ENCODE measurements around the gene FXYD5. TPM values are rescaled to one million over a fixed set of nuclear protein-coding genes. Genes with fewer than 3 reads are reported as not detected.
"Not testable (repeated sequence)": the region's sequence is repeated elsewhere in the genome, so short reads cannot be mapped to it uniquely, and the experiment has no call there.

FXYD5 gene
- total RNA-seq, 6 experiments from 2014 or later, result 317 to 417 (median 353) TPM

DNA sequence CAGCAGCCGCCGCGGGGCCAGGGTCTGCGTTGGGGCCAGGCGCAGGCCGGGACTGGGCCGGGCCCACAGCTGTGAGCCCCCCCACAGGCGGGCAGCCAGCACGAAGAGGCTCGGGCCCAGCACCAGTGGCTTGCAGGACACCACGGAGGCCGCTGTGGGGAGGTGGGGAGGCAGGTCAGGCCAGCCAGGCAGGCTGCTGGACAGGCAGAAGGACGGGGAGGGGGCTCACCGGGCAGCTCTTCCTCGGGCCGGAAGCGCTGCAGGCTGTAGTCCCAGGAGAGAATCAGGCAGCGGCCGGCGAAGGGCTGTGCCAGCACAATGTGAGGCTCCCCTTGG lies 27.9 kb upstream of the FXYD5 start:
- Mint-ChIP-seq H3K4me3 (no peak overlapping the region), H3K27me3 (ENCODE audit: insufficient read depth) (peaks cover 24% of the 10 kb centered on the region), H3K36me3 (ENCODE audit: low read depth) (no peaks in the 10 kb centered on the region), H3K27ac (no peak overlapping the region), H3K9me3 (no peaks in the 10 kb centered on the region), H3K4me1 (ENCODE audit: low read depth) (peaks cover 23% of the 10 kb centered on the region)
- DNase-seq, result no peak
- TF ChIP-seq, protein P1, sequence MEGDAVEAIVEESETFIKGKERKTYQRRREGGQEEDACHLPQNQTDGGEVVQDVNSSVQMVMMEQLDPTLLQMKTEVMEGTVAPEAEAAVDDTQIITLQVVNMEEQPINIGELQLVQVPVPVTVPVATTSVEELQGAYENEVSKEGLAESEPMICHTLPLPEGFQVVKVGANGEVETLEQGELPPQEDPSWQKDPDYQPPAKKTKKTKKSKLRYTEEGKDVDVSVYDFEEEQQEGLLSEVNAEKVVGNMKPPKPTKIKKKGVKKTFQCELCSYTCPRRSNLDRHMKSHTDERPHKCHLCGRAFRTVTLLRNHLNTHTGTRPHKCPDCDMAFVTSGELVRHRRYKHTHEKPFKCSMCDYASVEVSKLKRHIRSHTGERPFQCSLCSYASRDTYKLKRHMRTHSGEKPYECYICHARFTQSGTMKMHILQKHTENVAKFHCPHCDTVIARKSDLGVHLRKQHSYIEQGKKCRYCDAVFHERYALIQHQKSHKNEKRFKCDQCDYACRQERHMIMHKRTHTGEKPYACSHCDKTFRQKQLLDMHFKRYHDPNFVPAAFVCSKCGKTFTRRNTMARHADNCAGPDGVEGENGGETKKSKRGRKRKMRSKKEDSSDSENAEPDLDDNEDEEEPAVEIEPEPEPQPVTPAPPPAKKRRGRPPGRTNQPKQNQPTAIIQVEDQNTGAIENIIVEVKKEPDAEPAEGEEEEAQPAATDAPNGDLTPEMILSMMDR (IDR thresholded peaks at IDR 0.05), result no peak

DNA sequence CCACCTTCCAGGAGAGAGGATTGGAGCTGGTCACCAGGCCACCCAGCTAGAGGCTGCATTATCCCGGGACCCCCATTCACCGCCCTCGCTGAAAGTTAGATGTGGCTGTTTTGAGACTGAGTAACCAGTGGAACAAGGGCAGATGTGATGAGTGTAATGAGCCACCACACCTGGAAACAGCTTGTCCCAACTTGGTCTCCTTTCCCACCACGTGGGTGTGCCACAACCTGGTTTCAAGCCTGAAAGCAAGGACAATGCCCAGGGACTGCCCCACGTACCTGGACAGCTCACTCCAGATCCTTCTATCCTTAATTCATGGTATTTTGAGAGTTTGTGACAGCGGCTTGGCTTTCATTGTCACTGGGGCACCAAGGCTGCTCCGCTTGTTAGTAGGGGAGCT lies 26.7 kb upstream of the FXYD5 start:
- no peaks in the 10 kb centered on the region for H3K36me3 Mint-ChIP-seq (ENCODE audit: low read depth)
- peaks cover 24% of the 10 kb centered on the region for H3K27me3 Mint-ChIP-seq (ENCODE audit: insufficient read depth)
- peaks cover 23% of the 10 kb centered on the region for H3K4me1 Mint-ChIP-seq (ENCODE audit: low read depth)
- TF ChIP-seq, protein P1 (IDR thresholded peaks at IDR 0.05), result no peak
- H3K9me3 Mint-ChIP-seq, result no peaks in the 10 kb centered on the region
- H3K4me3 Mint-ChIP-seq, result no peak overlapping the region
- H3K27ac Mint-ChIP-seq, result no peak overlapping the region
- no peak for DNase-seq

DNA sequence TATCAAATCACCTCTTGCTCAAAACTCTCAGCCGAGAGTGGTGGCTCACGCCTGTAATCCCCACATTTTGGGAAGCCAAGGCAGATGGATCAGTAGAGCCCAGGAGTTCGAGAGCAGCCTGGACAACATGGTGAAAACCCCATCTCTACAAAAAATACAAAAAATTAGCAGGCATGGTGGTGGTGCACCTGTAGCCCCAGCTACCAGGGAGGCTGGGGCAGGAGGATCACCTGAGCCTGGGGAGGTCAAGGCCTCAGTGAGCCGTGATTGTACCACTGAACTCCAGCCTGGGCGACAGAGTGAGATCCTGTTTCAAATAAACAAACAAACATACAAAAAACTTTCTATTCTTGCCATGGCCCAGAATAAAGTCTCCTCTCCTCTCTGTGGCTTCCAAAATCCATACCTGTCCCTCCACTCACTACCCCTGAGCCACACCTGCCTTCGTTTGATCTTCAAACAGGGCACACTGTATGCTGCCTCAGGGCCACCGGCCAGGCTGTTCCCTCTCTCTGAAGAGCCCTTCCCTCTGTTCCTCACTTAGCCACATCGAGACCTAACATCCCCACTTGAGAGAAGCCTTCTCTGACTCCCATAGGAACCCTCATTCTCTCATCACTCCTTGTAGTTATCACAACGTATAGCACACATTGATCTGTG lies 26.0 kb upstream of the FXYD5 start:
- no peaks in the 10 kb centered on the region for H3K36me3 Mint-ChIP-seq (ENCODE audit: low read depth)
- no peaks in the 10 kb centered on the region for H3K9me3 Mint-ChIP-seq
- H3K4me3 Mint-ChIP-seq, result no peak overlapping the region
- H3K27ac Mint-ChIP-seq, result no peak overlapping the region
- peaks cover 29% of the 10 kb centered on the region for H3K27me3 Mint-ChIP-seq (ENCODE audit: insufficient read depth)
- peaks cover 20% of the 10 kb centered on the region for H3K4me1 Mint-ChIP-seq (ENCODE audit: low read depth)
- no peak for DNase-seq
- TF ChIP-seq, protein P1 (IDR thresholded peaks at IDR 0.05), result no peak

DNA sequence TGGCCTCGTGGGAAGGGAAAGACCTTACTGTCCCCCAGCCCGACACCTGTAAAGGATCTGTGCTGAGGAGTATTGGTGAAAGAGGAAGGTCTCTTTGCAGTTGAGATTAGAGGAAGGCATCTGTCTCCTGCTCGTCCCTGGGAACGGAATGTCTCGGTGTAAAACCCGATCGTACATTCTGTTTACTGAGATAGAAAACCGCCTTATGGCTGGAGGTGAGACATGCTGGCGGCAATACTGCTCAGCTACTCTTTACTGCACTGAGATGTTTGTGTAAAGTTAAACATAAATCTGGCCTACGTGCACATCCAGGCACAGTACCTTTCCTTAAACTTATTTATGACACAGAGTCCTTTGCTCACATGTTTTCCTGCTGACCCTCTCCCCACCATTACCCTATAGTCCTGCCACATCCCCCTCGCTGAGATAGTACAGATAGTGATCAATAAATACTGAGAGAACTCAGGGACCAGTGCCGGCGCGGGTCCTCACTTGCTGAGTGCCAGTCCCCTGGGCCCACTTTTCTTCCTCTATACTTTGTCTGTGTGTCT lies 24.7 kb upstream of the FXYD5 start:
- not testable (repeated sequence) for DNase-seq; H3K36me3 Mint-ChIP-seq (ENCODE audit: low read depth); H3K4me3 Mint-ChIP-seq; H3K27ac Mint-ChIP-seq; H3K9me3 Mint-ChIP-seq
- Mint-ChIP-seq H3K4me1 (ENCODE audit: low read depth) (peaks cover 11% of the 10 kb centered on the region), H3K27me3 (ENCODE audit: insufficient read depth) (peaks cover 34% of the 10 kb centered on the region)

DNA sequence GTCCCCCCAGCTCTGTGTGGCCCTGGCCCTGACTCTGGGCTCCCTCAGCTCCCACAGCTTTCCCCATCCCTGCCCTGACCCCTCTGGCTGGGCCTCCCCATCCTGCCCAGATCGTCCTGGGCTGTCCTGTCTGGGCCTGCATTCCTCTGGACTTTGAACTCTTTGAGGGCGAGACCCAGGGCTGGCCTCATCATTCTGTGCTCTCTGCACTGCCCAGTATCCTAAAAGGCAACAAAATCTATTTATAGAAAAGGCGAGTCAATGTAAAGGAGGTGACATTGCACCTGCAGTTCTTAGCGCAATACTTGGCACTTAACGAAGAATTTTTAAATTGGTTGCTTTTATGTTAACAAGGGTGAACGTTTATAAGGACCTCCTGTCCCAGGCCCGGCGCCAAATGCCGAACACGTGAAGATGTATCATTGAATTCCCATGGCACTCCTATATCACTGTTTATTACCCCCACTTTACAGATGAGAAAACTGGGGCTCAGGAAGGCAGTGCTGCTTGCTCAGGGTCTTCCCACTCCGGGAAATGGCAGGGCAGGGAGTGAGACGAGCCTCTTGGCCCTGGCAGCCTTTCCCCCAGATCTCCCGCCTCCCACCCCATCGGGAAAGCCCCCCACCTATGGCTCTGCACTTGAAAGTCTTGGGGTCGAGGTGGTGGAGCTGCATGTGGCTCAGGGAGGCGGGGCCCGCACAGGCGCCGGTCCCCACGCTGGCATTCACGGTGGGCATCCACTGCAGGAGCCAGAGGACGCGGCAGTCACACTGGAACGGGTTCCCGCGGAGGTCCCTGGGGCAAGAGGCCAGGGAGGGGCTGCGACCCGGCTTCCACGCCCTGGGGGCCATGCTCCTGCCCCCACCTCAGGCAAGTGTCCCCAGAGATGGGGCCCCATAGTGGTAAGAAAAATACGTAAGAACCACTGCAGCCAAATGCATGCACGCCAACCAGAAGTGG lies 23.5 kb upstream of the FXYD5 start:
- TF ChIP-seq, protein P1 (IDR thresholded peaks at IDR 0.05), result no peak
- H3K27ac Mint-ChIP-seq, result no peak overlapping the region
- DNase-seq, result no peak
- H3K36me3 Mint-ChIP-seq (ENCODE audit: low read depth), result no peaks in the 10 kb centered on the region
- H3K27me3 Mint-ChIP-seq (ENCODE audit: insufficient read depth), result peaks cover 31% of the 10 kb centered on the region
- H3K9me3 Mint-ChIP-seq, result no peaks in the 10 kb centered on the region
- peaks cover 6% of the 10 kb centered on the region for H3K4me1 Mint-ChIP-seq (ENCODE audit: low read depth)
- no peak overlapping the region for H3K4me3 Mint-ChIP-seq

DNA sequence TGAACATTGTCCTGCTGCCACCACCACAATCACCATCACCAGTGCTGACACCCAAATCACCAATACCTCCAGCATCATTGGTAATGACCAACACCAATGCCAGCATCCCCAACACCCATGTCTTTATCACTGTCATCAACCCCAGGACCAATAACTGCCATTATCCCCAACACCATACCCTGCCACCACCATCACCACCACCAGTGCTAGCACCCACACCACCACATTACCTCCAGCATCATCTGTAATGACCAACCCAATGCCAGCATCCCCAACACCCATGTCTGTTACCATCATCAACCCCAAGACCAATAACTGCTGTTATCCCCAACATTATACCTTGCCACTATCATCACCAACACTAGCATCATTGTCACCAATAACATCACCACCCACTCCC lies 22.3 kb upstream of the FXYD5 start:
- Mint-ChIP-seq H3K4me1 (ENCODE audit: low read depth) (peaks cover 6% of the 10 kb centered on the region), H3K27me3 (ENCODE audit: insufficient read depth) (peaks cover 37% of the 10 kb centered on the region), H3K27ac (no peak overlapping the region), H3K36me3 (ENCODE audit: low read depth) (no peaks in the 10 kb centered on the region), H3K4me3 (no peak overlapping the region), H3K9me3 (no peaks in the 10 kb centered on the region)
- DNase-seq, result no peak
- TF ChIP-seq, protein P1 (IDR thresholded peaks at IDR 0.05), result no peak

Data from HFFc6 (cell line).